HG02678 (cell line): ENCODE data around the gene GGTA1.
"Not testable (repeated sequence)": the region's sequence is repeated elsewhere in the genome, so short reads cannot be mapped to it uniquely, and the experiment has no call there.

Experiments
- ATAC-seq: cut with Tn5 transposase; IDR thresholded peaks from one replicate; pipeline ENCODE4 v1.9.1; 2021; ENCODE audit warnings: mild to moderate bottlenecking, moderate library complexity; ENCODE audit not compliant: unreplicated experiment

GGTA1 gene

DNA sequence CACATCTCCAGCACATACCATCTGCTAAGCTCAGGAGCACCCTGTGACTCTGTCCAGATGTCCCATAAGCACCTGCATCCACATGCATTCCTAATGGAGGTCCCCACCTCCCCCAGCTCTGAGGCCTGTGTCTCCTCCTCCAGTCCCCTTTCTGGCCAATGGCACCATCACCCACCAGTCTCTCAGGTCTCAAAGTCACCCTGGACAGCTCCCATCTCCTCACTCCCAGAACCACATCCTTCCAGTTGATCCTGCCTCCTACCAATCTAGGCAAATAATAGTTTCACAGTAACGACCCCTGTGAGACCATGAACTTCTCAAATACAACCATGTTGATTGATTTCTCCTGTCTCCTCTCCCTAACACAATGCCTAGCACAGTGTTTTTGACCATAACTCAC is 40.1 kb downstream of the GGTA1 start:
- ATAC-seq, result no peak

DNA sequence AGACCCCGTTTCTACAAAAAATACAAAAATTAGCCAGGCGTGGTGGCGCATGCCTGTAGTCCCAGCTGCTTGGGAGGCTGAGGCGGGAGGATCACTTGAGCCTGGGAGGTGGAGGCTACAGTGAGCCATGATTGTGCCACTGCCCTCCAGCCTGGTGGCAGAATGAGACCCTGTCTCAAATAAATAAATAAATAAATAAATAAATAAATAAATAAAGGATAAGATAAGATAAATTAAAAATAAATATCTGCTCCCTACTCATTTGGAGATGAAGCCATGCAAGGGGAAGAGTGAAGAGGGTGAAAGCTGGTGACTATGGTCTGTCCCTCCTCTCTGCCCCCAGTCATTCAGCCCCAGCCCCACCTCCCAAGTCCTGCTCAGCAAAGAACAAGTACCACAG is 41.2 kb downstream of the GGTA1 start:
- not testable (repeated sequence) for ATAC-seq

DNA sequence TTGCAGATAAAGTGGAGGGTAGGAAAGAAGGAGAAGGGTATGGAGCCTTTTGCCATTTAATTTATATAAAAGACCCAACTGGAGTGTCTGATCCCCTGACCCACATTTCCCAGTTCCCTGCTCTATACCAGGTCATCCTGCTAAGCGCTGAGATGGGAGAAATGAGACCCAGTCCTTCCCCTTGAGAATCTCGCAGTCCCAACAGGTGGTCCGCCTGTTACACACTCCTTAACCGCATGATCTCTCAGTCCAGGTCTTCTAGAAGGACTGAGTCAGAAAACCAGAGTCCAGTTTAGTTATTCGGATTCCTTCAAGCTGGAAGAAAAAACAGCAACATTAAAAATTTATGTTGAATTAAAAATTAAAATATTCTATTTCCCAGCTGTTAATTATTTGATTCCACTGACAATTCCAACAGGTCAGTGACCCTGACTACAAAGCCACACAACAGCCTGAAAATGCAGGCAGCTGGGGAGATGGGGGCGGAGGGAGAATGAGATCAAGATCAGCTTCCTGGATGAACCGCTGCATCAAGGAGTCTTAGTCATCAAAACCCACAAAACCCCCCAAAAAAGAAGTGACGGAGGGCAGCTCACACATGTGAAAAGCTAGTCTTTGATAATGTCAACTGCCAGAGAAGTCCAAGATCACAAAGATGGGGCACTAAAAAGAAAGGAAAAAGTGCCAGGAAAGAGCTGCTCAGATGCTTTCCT is 44.0 kb downstream of the GGTA1 start:
- ATAC-seq, result no peak

DNA sequence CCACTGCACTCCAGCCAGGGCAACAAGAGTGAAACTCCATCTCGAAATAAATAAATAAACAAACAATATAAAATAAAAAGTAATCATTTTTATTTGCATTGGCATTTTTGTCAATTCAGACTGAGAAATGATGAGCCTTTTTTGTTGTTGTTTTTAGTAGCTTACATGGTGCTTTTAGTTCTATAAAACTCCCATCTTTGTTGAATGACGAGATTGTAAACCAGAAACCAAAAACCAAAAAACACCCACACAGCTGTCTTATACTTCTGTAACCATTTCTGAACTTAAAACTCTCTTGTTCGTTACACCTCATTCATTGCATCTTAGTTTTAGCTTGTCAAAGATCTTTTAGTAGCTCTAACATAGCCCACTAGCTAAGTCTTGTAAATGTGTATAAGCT is 44.7 kb downstream of the GGTA1 start:
- no peak for ATAC-seq

DNA sequence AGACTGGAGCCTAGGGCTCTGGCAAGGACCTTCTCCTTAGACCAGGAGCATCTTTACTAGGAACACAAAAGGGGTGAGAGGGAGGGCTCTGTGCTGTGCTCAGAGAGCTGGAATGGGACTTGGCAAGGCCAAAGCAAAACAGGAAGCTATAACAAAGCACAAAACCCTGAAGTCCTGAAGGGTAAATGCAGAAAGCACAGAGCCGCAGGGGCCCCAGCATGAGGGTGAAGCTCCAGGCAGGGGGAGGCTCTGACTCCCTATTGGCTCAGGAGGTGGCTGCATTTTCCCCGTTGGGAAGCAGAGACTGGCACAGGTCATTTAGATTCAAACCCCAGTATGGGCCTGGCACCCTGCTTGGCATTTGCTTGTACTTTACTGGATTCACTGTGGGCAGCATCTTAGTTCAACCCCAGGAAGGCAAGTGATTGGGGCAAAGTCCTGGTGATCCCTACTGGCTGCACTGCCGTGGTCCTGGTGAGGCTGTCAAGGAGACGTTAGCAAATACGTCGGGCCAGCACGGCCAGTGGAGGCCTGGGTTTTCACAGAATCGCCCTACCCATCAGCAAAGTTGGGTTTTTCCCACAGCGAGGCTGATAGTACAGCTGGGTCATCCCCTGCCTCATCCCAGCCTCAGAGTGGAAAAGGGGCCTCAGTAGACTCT is 46.3 kb downstream of the GGTA1 start:
- no peak for ATAC-seq

DNA sequence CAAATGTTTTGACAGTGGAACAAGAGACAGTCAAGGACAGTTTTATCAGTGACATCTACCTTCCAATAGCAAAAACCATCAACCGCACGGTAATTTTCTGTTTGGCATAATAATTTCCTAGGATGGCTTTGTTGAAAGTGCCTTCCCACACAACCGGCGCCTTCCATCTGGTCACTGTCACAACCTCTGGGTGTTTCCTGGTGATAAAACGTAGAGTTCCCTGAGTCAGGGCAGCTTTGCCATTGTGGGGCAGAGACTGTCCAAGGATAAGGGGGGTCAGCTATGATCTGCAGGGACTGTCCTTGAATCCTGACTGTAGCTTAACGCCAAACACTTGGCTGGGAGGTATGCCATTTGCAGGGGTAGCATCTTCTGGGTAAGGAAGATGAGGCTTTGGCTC is 47.6 kb downstream of the GGTA1 start:
- ATAC-seq, result no peak

DNA sequence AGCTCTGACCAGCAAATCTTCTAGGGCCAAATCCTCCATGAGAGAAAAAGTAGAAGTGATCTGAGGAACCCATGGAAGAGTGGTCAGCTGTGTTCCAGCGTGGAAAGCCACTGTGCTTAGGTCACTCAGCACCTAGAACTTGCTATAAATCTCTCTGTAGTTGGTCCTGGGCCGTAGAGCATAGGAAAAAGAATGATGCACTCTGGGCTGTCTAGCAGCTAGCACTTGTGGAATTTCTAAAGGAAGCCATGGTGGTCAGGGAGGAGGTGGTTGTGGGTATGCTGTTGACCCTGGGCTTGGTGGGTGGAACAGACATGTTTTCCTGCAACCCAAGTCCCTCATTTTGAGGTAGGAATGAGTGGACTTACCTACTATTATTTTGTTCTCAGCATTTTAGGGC is 48.1 kb downstream of the GGTA1 start:
- no peak for ATAC-seq

DNA sequence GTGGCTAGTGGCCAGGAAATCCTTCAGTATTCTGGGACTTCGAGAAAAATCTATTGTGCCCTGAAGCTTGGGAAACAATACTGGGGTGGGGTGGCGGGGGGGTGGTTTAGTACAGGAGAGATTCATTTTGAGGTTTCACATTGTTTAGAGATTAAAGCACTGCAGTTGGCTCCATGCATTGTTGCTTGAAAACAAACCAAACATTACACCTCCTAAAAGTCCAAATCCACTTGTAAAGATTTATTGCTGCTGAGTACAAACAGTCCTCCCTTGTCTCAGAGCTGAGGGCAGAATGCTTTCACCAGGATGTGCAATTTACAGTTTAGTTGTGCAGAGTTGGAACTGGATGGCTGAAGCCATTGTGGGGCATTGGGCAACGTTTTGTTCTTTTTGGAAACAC is 49.4 kb downstream of the GGTA1 start:
- ATAC-seq, result no peak

DNA sequence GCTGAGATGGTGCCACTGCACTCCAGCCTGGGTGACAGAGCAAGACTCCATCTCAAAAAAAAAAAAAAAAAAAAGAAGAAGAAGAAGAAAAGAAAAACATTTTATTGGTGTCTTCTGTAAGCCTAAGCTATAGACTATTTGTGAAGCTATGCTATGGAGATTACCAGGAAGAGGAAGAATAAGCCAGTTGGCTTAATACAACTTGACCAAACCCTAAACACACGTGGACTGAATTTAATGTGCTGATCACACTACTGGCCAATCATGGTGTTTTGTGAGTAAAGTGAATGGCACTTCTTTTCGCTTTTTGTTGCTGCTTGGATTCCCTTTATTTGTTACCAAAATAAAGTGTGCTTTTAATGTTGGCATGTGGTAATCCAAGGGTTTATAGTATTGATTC is 49.9 kb downstream of the GGTA1 start:
- ATAC-seq, result no peak

DNA sequence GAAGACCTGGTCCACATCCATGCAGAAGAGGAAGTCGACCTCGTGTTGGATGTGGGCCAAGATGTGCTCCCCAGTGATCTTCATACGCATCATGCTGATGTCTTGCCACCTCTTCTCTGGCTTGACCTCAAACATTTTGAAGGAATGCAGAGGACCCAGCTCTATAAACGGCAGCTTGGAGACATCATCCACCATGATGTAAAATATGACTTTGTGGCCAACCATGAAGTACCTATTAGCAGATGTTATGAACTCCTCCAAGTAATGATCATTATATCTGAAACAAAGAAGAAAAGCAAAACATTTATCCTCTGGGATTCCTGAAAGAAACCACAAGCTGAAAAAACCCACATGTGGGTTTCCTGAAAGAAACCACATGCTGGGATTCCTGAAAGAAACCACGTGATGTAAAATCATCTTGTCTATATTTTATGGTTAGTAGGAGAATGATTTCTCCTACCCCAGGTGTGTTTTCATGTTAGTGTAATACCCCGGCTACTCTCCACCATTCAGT is 52.3 kb downstream of the GGTA1 start:
- no peak for ATAC-seq

DNA sequence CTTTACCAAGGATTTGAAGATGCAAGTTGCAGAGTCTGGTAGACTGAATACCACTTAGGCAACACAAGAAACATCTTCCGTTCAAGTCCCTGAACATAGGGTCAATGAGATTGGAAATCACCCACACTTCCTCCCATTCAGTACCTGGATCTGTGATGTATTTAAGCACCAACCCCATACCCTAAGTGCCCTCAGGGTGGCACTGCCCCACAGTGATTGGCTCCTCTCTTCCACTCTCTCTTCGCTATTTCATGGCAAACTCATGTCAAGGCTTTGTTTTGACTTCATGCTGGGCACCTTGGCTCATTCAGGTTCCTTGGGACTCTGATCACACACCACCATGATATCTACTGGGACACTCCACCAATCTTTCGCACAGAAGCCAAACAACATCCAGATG is 53.7 kb downstream of the GGTA1 start:
- ATAC-seq, result no peak

DNA sequence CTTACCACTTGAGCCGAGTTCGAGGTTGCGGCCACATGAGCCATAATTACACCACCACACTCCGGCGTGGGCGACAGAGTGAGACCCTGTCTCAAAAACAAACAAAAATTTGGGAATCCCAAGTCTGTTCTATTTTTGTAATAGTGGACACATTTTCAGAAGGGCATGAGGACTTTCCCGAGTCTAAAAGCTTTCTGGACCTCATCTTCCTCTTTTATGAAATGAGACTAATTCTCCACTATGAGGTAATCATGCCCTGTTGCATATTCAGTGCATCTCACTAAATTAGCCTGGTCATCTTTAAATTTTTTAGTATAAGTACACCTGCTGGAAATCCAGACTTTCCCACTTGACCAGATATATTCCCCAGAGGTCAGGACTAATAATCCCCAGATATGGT is 55.7 kb downstream of the GGTA1 start:
- ATAC-seq, result no peak

DNA sequence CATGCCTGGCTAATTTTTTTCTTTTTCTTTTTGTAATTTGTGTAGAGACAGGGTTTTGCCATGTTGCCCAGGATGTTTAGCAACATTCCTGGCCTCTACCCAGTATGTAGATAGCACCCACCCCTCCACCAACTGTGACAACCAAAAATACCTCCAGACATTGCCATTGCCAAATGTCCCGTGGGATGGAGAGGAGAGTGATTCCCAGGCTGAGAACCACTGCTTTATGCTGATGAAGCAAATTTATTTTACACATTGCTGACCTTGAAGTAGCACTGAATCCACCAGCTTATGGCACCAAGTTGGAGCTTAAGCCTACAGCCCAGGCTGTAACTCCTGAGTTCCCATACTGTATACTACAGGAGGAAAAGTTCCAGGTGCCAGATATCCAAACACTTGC is 58.5 kb downstream of the GGTA1 start:
- ATAC-seq, result no peak

DNA sequence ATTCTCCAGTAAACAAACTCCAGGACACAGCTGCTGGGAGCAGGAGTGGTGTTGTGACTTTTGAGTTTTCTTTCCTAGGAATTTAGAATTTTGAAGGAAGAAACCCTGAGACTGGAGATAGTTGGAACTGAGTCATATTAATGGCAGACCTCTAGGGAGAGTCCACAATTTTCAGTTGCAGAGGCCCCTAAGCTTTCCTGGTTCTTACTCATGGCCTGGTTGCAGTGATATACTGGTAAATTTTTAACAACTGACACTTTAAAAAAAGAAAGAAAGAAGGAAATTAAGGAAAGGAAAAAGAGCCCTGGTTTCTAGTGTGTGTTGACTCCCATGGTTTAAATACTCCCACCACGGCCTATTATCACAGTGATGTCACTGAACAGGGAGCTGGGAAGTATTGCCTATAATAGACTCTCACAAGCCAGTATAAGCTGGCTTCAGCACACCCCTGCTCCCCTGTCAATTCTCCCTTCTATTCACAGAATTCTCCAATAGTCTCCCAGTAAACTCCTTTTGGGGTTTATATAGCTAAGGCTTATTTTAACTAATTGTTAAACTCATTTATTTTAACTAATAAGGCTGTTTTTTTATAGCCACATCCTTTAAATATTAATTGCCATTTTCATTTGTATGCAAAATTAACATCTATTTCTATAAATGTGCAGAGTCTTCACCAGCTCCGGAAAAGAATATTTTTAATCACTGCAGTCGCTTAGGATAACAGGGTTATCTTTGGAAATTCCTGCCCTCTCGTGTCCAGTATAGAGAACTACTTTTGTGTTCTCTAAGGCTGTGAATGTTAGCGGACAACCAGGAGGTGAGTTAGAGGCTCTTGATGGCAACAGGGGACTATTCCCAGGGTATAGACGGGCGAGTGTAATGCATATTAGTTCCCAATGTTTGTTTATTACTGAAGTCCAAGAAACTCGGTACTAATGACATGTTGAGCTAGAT is 59.7 kb downstream of the GGTA1 start:
- no peak for ATAC-seq

DNA sequence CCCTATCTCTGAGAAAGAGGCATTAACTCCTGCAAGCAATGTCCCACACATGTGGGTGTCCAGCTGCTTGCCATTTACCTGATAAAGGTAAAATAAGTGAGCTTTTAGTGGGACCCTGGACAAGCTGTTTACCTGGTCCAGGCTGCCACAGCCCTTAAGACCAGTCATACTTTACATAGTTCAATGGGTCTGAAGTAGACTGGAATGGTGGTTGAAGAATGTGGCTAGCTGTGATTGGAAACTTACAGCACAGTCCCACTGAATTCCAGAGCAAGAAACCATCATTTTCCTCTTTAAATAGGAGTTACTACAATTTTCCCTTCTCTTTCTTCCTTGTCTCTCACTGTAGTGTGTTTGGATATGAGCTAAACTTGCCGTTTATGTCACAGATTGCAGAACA is 60.6 kb downstream of the GGTA1 start:
- no peak for ATAC-seq

DNA sequence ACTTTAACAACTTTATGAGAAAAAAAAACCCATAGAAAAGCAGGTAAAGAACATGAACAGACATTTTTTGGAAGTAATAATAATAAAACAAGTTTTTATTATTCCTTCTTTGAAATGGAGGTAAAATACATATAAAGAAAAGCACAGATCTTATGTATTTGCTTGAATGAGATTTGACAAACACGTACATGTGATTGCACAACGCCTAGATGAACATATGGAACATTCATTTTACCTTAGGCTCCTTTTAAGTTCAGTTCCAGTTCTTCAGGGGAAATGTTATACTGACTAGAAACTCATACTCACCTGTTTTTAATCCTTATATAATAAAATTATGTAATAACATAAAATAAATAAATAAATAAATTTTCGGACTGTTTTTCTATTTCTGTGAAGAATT is 61.8 kb downstream of the GGTA1 start:
- ATAC-seq, result no peak

DNA sequence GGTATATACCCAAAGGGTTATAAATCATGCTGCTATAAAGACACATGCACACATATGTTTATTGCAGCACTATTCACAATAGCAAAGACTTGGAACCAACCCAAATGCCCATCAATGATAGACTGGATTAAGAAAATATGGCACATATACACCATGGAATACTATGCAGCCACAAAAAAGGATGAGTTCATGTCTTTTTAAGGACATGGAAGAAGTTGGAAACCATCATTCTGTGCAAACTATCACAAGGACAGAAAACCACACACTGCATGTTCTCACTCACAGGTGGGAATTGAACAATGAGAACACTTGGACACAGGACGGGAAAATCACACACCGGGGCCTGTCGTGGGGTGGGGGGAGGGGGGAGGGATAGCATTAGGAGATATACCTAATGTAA is 62.6 kb downstream of the GGTA1 start:
- ATAC-seq, result not testable (repeated sequence)

DNA sequence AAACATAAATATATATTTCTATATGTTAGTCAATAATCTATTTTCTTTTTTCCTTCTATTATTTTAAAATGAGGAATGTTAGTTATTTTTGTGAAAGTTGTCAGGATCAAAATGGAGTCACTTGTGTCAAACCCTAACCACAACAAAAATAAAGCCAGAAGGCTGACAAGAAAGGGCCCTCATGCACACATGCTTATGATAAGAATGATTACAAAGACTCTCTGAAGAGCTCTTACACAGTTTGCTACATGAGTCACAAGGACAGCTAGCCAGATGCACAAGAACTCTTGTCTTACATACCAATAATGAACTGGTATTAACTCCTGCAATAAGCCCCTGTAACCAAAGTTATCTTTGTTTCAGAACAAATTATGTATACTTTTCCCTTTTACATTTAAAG is 64.7 kb downstream of the GGTA1 start:
- no peak for ATAC-seq

DNA sequence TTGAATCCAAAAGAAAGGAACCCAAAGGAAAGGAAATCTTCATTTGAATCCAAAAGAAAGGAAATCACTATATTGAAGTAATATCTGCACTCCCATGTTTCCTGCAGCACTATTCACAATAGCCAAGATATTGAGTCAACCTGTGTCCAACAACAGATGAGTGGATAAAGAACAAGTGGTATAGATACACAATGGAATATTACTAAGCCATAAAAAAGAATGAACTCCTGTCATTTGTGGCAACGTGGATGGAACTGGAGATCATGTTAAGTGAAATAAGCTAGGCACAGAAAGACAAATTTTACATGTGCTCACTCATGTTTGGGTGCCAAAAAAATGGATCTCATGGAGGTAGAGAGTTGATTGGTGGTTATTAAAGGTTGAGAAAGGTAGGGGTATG is 71.7 kb downstream of the GGTA1 start:
- no peak for ATAC-seq

DNA sequence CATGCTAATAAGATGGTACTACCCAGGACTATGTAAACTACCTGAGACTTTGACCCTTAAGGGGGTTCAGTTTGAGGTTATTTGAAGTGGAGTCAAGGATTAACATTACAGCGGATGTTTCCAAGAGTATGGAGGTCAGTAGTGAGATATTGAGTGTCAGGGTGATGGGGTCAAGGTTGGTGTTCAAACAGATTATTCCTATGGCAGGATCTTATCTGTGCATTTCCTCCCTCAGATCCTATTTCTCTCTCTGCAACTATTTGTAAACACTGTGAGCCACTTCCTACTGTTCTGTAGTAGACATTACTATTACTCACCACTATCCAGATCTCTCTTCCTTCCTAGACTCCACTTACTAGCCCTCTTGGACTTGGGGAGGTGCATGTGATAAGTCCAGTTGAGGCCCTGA is 75.6 kb downstream of the GGTA1 start:
- no peak for ATAC-seq

DNA sequence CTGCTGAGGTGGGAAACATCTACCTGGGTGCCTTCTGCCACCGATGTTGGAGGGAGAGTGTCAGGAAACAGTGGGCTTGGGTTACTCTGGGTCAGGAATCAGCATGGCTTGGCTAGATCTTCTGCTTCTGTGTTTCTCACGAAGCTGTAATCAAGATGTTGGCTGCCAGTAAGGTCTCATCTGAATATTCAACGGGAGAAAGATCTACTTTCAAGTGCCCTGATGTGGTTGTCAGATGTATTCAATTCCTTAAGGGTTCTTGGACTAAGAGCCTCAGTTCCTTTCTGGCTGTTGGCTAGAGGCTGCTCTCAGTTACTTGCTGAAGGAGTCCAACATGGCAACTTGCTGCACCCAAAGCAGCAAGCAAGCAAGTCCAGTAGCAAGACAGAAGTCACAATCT is 87.7 kb downstream of the GGTA1 start:
- ATAC-seq, result no peak

DNA sequence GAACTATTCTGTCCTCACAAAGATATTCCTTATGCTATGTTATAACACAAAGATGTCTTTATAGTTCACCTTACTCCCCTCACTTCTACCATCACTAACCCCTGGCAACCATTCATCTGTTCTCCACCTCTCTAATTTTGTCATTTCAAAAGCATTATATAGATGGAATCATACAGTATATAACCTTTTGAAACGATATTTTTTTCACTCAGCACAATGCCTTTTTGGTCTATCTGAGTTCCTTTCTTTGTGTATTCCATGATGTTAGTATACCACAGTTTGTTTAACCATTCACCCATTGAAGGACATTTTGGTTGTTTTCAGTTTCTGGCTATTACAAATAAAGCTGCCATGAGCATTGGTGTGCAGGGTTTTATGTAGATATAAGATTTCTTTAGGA is 93.7 kb downstream of the GGTA1 start:
- ATAC-seq, result no peak
